GM12878 (cell line): Measurements from ENCODE around the gene ARID1A. TPM values are rescaled to one million over a fixed set of nuclear protein-coding genes. Genes with fewer than 3 reads are reported as not detected.

ENCODE experiments used
- ATAC-seq: fragments of 200-7000 bp; cut with Tn5 transposase; 3 replicates; pipeline ENCODE4 v1.9.1; 2020; ENCODE audit warnings: mild to moderate bottlenecking, moderate library complexity
- BruUV-seq: library from RNA; stranded (reverse); fragments of 400-500 nt; replicated peaks from 2 replicates; lab custom pipeline; 2021; lab: Mats Ljungman, UMichigan
- CTCF ChIA-PET: fragments of 300-600 bp; sonication (Branson Sonifier 250); formaldehyde crosslinking; extraction: SDS; loops from one replicate; lab custom pipeline; 2021; ENCODE audit warnings: inconsistent platforms; lab: Yijun Ruan, JAX
- POLR2A ChIA-PET: fragments of 350-600 bp; formaldehyde crosslinking; extraction: SDS; loops from one replicate; lab custom pipeline; 2021; ENCODE audit warnings: inconsistent platforms; lab: Charles Lee
- RAD21 ChIA-PET: fragments of 300-600 bp; sonication (Branson Sonifier 250); formaldehyde crosslinking; loops from one replicate; lab custom pipeline; 2023; ENCODE audit warnings: antibody characterized with exemption; ENCODE audit not compliant: unreplicated experiment; lab: Charles Lee
- SMC1A ChIA-PET: fragments of 300-600 bp; sonication (Branson Sonifier 250); formaldehyde crosslinking; loops from one replicate; lab custom pipeline; 2023; ENCODE audit not compliant: unreplicated experiment, uncharacterized antibody; lab: Charles Lee
- DNase-seq: peaks from one replicate; pipeline ENCODE4 v3.0.0-alpha.2; 2011; ENCODE audit warnings: low read depth, low spot score
- FAIRE-seq: peaks from 3 replicates; lab custom pipeline; 2011; peaks lifted over from hg19 to GRCh38; lab: Jason Lieb, UNC
- H2AFZ ChIP-seq: 2 replicates; pipeline ENCODE4 v1.6.0; 2011; ENCODE audit warnings: low read depth, low read length, control low read depth; ENCODE audit not compliant: control insufficient read depth
- H3K27ac ChIP-seq: 2 replicates; pipeline ENCODE4 v1.5.1; 2011; ENCODE audit warnings: control low read depth; ENCODE audit not compliant: control insufficient read depth, insufficient read depth
- H3K27me3 ChIP-seq, 2 experiments: replicated peaks in 1 of 2; 2 replicates each; pipeline versions ENCODE4 v1.6.0 to v1.6.1; 2011; ENCODE audit warnings: low read length in 1 of 2; ENCODE audit not compliant: control insufficient read depth in 2 of 2, insufficient read depth in 2 of 2
- H3K36me3 ChIP-seq, 2 experiments: 2 replicates each; pipeline ENCODE4 v1.5.1; 2011; ENCODE audit warnings: low read length in 1 of 2; ENCODE audit not compliant: control insufficient read depth in 2 of 2, insufficient read depth in 2 of 2
- H3K4me1 ChIP-seq: 2 replicates; pipeline ENCODE4 v1.6.1; 2011; ENCODE audit warnings: mild to moderate bottlenecking, low read length, moderate library complexity, mixed read lengths; ENCODE audit not compliant: control insufficient read depth, insufficient read depth
- H3K4me2 ChIP-seq: 2 replicates; pipeline ENCODE4 v1.6.0; 2011; ENCODE audit warnings: control low read depth; ENCODE audit not compliant: control insufficient read depth, insufficient read depth
- H3K4me3 ChIP-seq: fragments of 200-600 bp; sonication (generic); 2 replicates; pipeline ENCODE4 v1.5.1; 2016
- H3K79me2 ChIP-seq: 2 replicates; pipeline ENCODE4 v1.6.0; 2011; ENCODE audit warnings: low read length; ENCODE audit not compliant: control insufficient read depth, insufficient read depth
- H3K9ac ChIP-seq: 2 replicates; pipeline ENCODE4 v1.8.0; 2011; ENCODE audit warnings: low read length, control low read depth, mixed read lengths; ENCODE audit not compliant: control insufficient read depth, insufficient read depth
- H3K9me3 ChIP-seq: replicated peaks from 3 replicates; pipeline ENCODE4 v1.5.1; 2011; ENCODE audit warnings: mild to moderate bottlenecking, low read length; ENCODE audit not compliant: control insufficient read depth, insufficient read depth
- H4K20me1 ChIP-seq: 2 replicates; pipeline ENCODE4 v1.6.0; 2011; ENCODE audit not compliant: control insufficient read depth, insufficient read depth
- CHD1 ChIP-seq: IDR thresholded peaks from 2 replicates; pipeline ENCODE4 v1.6.1; 2012; ENCODE audit warnings: low read depth, low read length, improper control_type of control experiment
- CHD4 ChIP-seq: fragments of 200-600 bp; sonication (generic); IDR thresholded peaks from 2 replicates; pipeline ENCODE4 v1.6.1; 2016; ENCODE audit warnings: mild to moderate bottlenecking
- HDAC6 ChIP-seq: fragments of 200-600 bp; sonication (generic); IDR thresholded peaks from one replicate; pipeline ENCODE4 v1.8.0; 2017; ENCODE audit warnings: antibody characterized with exemption; ENCODE audit not compliant: unreplicated experiment
- HSF1 ChIP-seq: fragments of 150-350 bp; IDR thresholded peaks from 2 replicates; pipeline ENCODE4 v1.6.1; 2014; ENCODE audit warnings: mild to moderate bottlenecking, low read depth, low read length
- IRF4 ChIP-seq: IDR thresholded peaks from 2 replicates; pipeline ENCODE4 v1.6.1; 2011; ENCODE audit warnings: low read depth, low read length
- POU2F2 ChIP-seq: IDR thresholded peaks from 3 replicates; pipeline ENCODE4 v1.6.1; 2011; ENCODE audit warnings: low read depth, mild to moderate bottlenecking, low read length, borderline replicate concordance
- SMC3 ChIP-seq: IDR thresholded peaks from 2 replicates; pipeline ENCODE4 v1.6.1; 2011; ENCODE audit warnings: low read length, improper control_type of control experiment, borderline replicate concordance
- USF1 ChIP-seq: IDR thresholded peaks from 2 replicates; pipeline ENCODE4 v1.6.1; 2011; ENCODE audit warnings: borderline replicate concordance, low read depth, mild to moderate bottlenecking, moderate library complexity, mixed read lengths, low read length; ENCODE audit not compliant: insufficient read depth; ENCODE audit errors: extremely low read length
- ZNF622 ChIP-seq: fragments of 450-650 bp; IDR thresholded peaks from 2 replicates; pipeline ENCODE4 v1.6.1; 2017; ENCODE audit warnings: mild to moderate bottlenecking, inconsistent platforms
- ZNF687 ChIP-seq: fragments of 450-650 bp; IDR thresholded peaks from 2 replicates; pipeline ENCODE4 v1.6.1; 2017; ENCODE audit warnings: mild to moderate bottlenecking, moderate library complexity
- WGBS: methylation state at CpG from one replicate; pipeline ENCODE4 v1.1.6; 2016; ENCODE audit warnings: low lambda C conversion rate; ENCODE audit not compliant: insufficient replicate concordance, insufficient coverage; ENCODE audit errors: missing lambda C conversion rate; 5-methylcytosine and 5-hydroxymethylcytosine counted together
- in situ Hi-C: fragments of 300-500 bp; cut with MboI; formaldehyde crosslinking; loops from 9 replicates; pipeline ENCODE4 v1.14.3; 2018; ENCODE audit warnings: mixed read lengths
- intact Hi-C: fragments of 100-400 bp; cut with micrococcal nuclease; formaldehyde crosslinking; loops from one replicate; pipeline ENCODE4 v1.14.2; 2022; ENCODE audit not compliant: unreplicated experiment
- polyA plus RNA-seq, 11 experiments: library from polyadenylated mRNA; depleted of rRNA in 4 of 11; unstranded in 6 of 11; stranded (reverse) in 5 of 11; fragments of >200 nt; fragmentation: Nextera tagmentation in 4 of 11; fragmentation: Illumina TruSeq in 1 of 11; extraction: Ambion mirVana in 4 of 11; extraction: Trizol in 1 of 11; gene quantifications; 1 replicate in 1 of 11; 2 replicates in 10 of 11; pipeline versions ENCODE4 v1.2.1 to v1.2.3, GENCODE V29; 2011 to 2016; ENCODE audit warnings: inconsistent platforms in 2 of 11, missing spikeins in 2 of 11, low read depth in 1 of 11
- total RNA-seq, 4 experiments: library from RNA; depleted of rRNA in 3 of 4; stranded (reverse); fragments of >200 nt in 3 of 4; fragmentation: Illumina TruSeq in 1 of 4; extraction: Trizol in 1 of 4; gene quantifications; 2 replicates each; pipeline versions ENCODE4 v1.2.1 to v1.2.3, GENCODE V29; 2013 to 2021
- TF ChIP-seq, protein P1 (sequence below): IDR thresholded peaks from 2 replicates; pipeline ENCODE4 v1.6.1; 2011; ENCODE audit warnings: low read depth, low read length, improper control_type of control experiment, borderline replicate concordance
- TF ChIP-seq, protein P2 (sequence below): IDR thresholded peaks from 2 replicates; pipeline ENCODE4 v1.6.1; 2012; ENCODE audit warnings: low read length, inconsistent platforms

The ARID1A gene
- total and polyA plus RNA-seq, 10 of the 15 experiments (the other 5 are each of a cell fraction or from before 2014, with no cell fraction given): 10.0 to 98.0 (median 23.5) TPM

GRCh38 chr1:26723013-26723991 lies 27.5 kb downstream of the ARID1A start:
- peaks cover 0 to 6% of the 10 kb centered on the region in 2 experiments; a peak in 2 of 4 replicates for H3K36me3 ChIP-seq
- intact Hi-C loops (no loop called here), in situ Hi-C loops (no loop called here)
- H3K27me3 ChIP-seq: no peaks in the 10 kb centered on the region
- POLR2A ChIA-PET: interaction anchor here (0.7 to 3.9 kb wide), 12 partner anchors 14 to 131 kb away, joined by 3 to 23 read pairs (median 4); no protein-coding TSS in a partner anchor
- peak overlapping the region; percentile 72 for H3K27ac ChIP-seq
- RAD21 ChIA-PET: interaction anchor here (0.5 to 2.9 kb wide), 15 partner anchors 16 to 121 kb away, joined by 3 to 15 read pairs (median 4); partner anchors contain the start of gene PIGV
- no peaks in the 10 kb centered on the region for H3K9me3 ChIP-seq
- peak overlapping the region; percentile 44 for H3K9ac ChIP-seq
- SMC1A ChIA-PET: interaction anchor here (0.7 to 10.0 kb wide), 15 partner anchors 9 to 124 kb away, joined by 3 to 128 read pairs (median 5); no protein-coding TSS in a partner anchor
- DNase-seq (no peak), ATAC-seq (peak; percentile 61), FAIRE-seq (no peak)
- H4K20me1 ChIP-seq: peaks cover 7% of the 10 kb centered on the region; the same call in 1 of the 2 replicates
- CTCF ChIA-PET: interaction anchor here (1.0 to 7.7 kb wide), 10 partner anchors 10 to 184 kb away, joined by 3 to 50 read pairs (median 6); partner anchors contain the start of gene PIGV
- H3K79me2 ChIP-seq: peaks cover 94% of the 10 kb centered on the region
- H3K4me2 ChIP-seq: peak overlapping the region; percentile 93
- H2AFZ ChIP-seq: no peak overlapping the region; the same call in 1 of the 2 replicates
- H3K4me3 ChIP-seq: peak overlapping the region; percentile 49
- H3K4me1 ChIP-seq: peaks cover 53% of the 10 kb centered on the region
- WGBS: 37% methylated on average over 19 of the region's 19 CpGs
- BruUV-seq: TSS peak; percentile 6
- TF ChIP-seq CHD4 (no peak), CHD1 (no peak), ZNF622 (no peak), IRF4 (no peak), USF1 (peak; percentile 73), HSF1 (no peak), HDAC6 (no peak), SMC3 (no peak), POU2F2 (peak; percentile 73; the same call in 2 of the 3 replicates), ZNF687 (peak; percentile 65; the same call in 1 of the 2 replicates)
- TF ChIP-seq, protein P1, sequence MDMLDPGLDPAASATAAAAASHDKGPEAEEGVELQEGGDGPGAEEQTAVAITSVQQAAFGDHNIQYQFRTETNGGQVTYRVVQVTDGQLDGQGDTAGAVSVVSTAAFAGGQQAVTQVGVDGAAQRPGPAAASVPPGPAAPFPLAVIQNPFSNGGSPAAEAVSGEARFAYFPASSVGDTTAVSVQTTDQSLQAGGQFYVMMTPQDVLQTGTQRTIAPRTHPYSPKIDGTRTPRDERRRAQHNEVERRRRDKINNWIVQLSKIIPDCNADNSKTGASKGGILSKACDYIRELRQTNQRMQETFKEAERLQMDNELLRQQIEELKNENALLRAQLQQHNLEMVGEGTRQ: peak; percentile 2; the same call in 1 of the 2 replicates
- TF ChIP-seq, protein P2, sequence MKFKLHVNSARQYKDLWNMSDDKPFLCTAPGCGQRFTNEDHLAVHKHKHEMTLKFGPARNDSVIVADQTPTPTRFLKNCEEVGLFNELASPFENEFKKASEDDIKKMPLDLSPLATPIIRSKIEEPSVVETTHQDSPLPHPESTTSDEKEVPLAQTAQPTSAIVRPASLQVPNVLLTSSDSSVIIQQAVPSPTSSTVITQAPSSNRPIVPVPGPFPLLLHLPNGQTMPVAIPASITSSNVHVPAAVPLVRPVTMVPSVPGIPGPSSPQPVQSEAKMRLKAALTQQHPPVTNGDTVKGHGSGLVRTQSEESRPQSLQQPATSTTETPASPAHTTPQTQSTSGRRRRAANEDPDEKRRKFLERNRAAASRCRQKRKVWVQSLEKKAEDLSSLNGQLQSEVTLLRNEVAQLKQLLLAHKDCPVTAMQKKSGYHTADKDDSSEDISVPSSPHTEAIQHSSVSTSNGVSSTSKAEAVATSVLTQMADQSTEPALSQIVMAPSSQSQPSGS: no peak
